ENCODE data around the gene TECPR1.

GRCh38 chr7:98283887-98284222, 31.8 kb upstream of the TECPR1 start:
- no peak for TF ChIP-seq CTCF (IDR thresholded peaks at IDR 0.05)
- TF ChIP-seq KAT7 (CRISPR knock-in tag; IDR thresholded peaks at IDR 0.05; ENCODE audit: borderline replicate concordance), result no peak
- TF ChIP-seq MAX (CRISPR knock-in tag; IDR thresholded peaks at IDR 0.05), result no peak
- TF ChIP-seq FOXK1 (CRISPR knock-in tag; IDR thresholded peaks at IDR 0.05), result no peak
- TF ChIP-seq FOXP1 (CRISPR knock-in tag; IDR thresholded peaks at IDR 0.05; ENCODE audit: borderline replicate concordance), result no peak
- no peak for TF ChIP-seq TCF7 (CRISPR knock-in tag; IDR thresholded peaks at IDR 0.05; ENCODE audit: low read depth)
- TF ChIP-seq JAZF1 (CRISPR knock-in tag; IDR thresholded peaks at IDR 0.05), result no peak
- TF ChIP-seq ATF2 (CRISPR knock-in tag; IDR thresholded peaks at IDR 0.05; ENCODE audit: borderline replicate concordance, low read depth), result no peak
- no peak for TF ChIP-seq USF2 (CRISPR knock-in tag; IDR thresholded peaks at IDR 0.05)
